Stimulated activated effector memory CD8-positive, alpha-beta T cell treated with anti-CD3 and anti-CD28 coated beads, Interleukin-12 subunit alpha, Interleukin-12 subunit beta, amount 100 ng/mL, for 72 hours (primary cell): ENCODE results near the gene LSP1.
A peak's percentile ranks its signal among the peaks of the same experiment; 100 is the strongest.
"Not testable (repeated sequence)": the region's sequence is repeated elsewhere in the genome, so short reads cannot be mapped to it uniquely, and the experiment has no call there.

Experiments used
- ATAC-seq: fragments of 150-1000 bp; cut with Tn5 transposase; 2 replicates; pipeline ENCODE4 v1.10.0; 2021
- DNase-seq, 2 donors: peaks; one replicate each; pipeline ENCODE4 v3.0.0; 2021 to 2022; ENCODE audit warnings: low spot score in 2 of 2
- H3K27ac Mint-ChIP-seq: one replicate; pipeline ENCODE4 v1.8.0; 2022; ENCODE audit warnings: mild to moderate bottlenecking, mixed read lengths
- H3K36me3 Mint-ChIP-seq: one replicate; pipeline ENCODE4 v1.8.0; 2022; ENCODE audit warnings: mild to moderate bottlenecking, mixed read lengths
- H3K4me1 Mint-ChIP-seq: one replicate; pipeline ENCODE4 v1.8.0; 2022; ENCODE audit warnings: mixed read lengths
- H3K4me3 Mint-ChIP-seq: one replicate; pipeline ENCODE4 v1.8.0; 2022; ENCODE audit warnings: mild to moderate bottlenecking, mixed read lengths
- H3K9me3 Mint-ChIP-seq: one replicate; pipeline ENCODE4 v1.8.0; 2022; ENCODE audit warnings: mixed read lengths

LSP1 gene

DNA sequence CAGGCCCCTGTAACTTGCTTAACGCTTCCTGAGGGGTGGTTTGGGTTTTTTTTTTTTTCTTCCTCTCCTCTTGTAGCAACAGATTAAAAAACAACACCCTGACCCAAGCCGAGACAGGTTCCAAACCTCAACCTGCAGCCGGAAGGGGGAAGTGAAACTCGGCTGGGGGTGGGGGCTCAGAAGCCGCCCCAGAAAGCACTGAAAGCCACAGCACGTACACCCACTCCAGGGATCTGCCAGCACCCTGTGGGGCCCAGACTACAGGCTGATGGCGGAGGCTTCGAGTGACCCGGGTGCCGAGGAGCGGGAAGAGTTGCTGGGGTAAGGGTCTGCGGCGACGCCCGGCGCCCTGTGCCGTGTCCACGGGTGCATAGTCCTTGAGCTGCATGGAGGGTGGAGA lies at the start of gene LSP1:
Gene LSP1, plus strand, starts transcription at position 208 of the 400 bp plus-strand sequence. Its CDS starts 61 bp downstream, at position 269.
- Mint-ChIP-seq H3K4me3 (peak within 1 kb of the TSS; percentile 99), H3K36me3 (no peaks in the 10 kb centered on the region), H3K4me1 (peaks cover 71% of the 10 kb centered on the region), H3K27ac (peak within 1 kb of the TSS; percentile 96), H3K9me3 (no peaks in the 10 kb centered on the region)
- DNase-seq (peak; percentile 62 to 91), ATAC-seq (peak; percentile 75)

- H3K4me3 Mint-ChIP-seq, result no peak overlapping the region
- no peaks in the 10 kb centered on the region for H3K36me3 Mint-ChIP-seq
- DNase-seq (no peak), ATAC-seq (no peak)
- H3K27ac Mint-ChIP-seq, result no peak overlapping the region
- no peaks in the 10 kb centered on the region for H3K9me3 Mint-ChIP-seq
- no peaks in the 10 kb centered on the region for H3K4me1 Mint-ChIP-seq
These were observed 49.6 kb upstream of the LSP1 start for GRCh38 chr11:1803246-1803645.

DNA sequence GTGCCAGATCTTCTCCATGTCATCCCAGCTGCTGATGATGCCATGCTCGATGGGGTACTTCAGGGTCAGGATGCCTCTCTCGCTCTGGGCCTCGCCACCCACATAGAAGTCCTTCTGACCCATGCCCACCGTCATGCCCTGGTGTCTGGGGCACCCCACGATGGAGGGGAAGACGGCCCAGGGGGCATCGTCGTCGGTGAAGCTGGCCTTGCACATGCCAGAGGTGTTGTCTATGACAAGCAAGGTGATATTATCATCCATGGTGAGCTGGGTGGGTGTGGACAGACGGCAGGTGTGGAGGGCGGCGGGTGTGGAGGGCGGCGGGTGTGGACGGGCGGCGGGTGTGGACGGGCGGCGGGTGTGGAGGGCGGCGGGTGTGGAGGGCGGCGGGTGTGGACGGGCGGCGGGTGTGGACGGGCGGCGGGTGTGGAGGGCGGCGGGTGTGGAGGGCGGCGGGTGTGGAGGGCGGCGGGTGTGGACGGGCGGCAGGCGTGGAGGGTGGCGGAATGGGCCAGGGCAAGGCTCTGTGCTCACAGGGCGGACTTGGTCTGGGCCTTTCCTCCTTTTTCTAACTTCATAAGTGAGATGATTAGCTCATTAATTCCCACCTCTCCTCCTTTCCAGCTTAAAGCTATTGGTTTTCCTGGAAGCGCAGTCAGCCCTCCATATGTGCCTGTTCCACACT lies 48.9 kb upstream of the LSP1 start:
- H3K36me3 Mint-ChIP-seq, DNase-seq, H3K4me1 Mint-ChIP-seq, ATAC-seq, H3K4me3 Mint-ChIP-seq, H3K9me3 Mint-ChIP-seq, H3K27ac Mint-ChIP-seq: not testable (repeated sequence)

- ATAC-seq, result no peak
- H3K4me3 Mint-ChIP-seq, result no peak overlapping the region
- H3K27ac Mint-ChIP-seq, result no peak overlapping the region
- H3K36me3 Mint-ChIP-seq, result no peaks in the 10 kb centered on the region
- DNase-seq, result no peak
- H3K4me1 Mint-ChIP-seq, result no peaks in the 10 kb centered on the region
- H3K9me3 Mint-ChIP-seq, result no peaks in the 10 kb centered on the region
These were observed 47.4 kb upstream of the LSP1 start for GRCh38 chr11:1805525-1805924.

- H3K27ac Mint-ChIP-seq, result no peak overlapping the region
- ATAC-seq, result no peak
- H3K9me3 Mint-ChIP-seq, result no peaks in the 10 kb centered on the region
- no peaks in the 10 kb centered on the region for H3K4me1 Mint-ChIP-seq
- H3K36me3 Mint-ChIP-seq, result no peaks in the 10 kb centered on the region
- DNase-seq, result no peak
- H3K4me3 Mint-ChIP-seq, result no peak overlapping the region
These were observed 45.5 kb upstream of the LSP1 start for GRCh38 chr11:1807264-1807995.

- Mint-ChIP-seq H3K4me3 (no peak overlapping the region), H3K4me1 (no peaks in the 10 kb centered on the region), H3K9me3 (no peaks in the 10 kb centered on the region), H3K36me3 (no peaks in the 10 kb centered on the region), H3K27ac (no peak overlapping the region)
- DNase-seq (no peak), ATAC-seq (no peak)
These were observed 42.1 kb upstream of the LSP1 start for GRCh38 chr11:1810761-1811160.

- Mint-ChIP-seq H3K4me1 (no peaks in the 10 kb centered on the region), H3K4me3 (no peak overlapping the region), H3K9me3 (no peaks in the 10 kb centered on the region), H3K27ac (no peak overlapping the region), H3K36me3 (no peaks in the 10 kb centered on the region)
- ATAC-seq (no peak), DNase-seq (no peak)
These were observed 40.6 kb upstream of the LSP1 start for GRCh38 chr11:1812274-1812673.

DNA sequence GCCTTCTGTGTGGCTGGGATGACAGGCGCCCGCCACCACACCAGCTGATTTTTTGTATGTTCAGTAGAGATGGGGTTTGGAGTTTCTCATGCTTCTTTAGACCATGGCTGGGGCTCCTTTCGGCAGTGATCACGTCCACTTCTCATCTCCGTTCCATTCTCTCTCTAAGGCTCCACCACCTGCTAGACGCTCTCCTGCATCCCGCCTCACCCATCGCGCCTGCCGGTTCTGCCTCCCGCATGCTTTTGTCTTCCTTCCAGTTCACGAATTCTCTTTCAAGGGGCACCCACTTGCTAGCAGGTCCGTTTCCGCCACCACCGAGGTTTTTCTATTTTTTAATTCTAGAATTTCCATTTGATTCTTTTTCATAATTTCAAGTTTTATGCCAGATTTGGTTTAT lies 40.1 kb upstream of the LSP1 start:
- DNase-seq (no peak), ATAC-seq (no peak)
- H3K4me3 Mint-ChIP-seq, result no peak overlapping the region
- no peaks in the 10 kb centered on the region for H3K4me1 Mint-ChIP-seq
- H3K9me3 Mint-ChIP-seq, result no peaks in the 10 kb centered on the region
- no peak overlapping the region for H3K27ac Mint-ChIP-seq
- no peaks in the 10 kb centered on the region for H3K36me3 Mint-ChIP-seq

DNA sequence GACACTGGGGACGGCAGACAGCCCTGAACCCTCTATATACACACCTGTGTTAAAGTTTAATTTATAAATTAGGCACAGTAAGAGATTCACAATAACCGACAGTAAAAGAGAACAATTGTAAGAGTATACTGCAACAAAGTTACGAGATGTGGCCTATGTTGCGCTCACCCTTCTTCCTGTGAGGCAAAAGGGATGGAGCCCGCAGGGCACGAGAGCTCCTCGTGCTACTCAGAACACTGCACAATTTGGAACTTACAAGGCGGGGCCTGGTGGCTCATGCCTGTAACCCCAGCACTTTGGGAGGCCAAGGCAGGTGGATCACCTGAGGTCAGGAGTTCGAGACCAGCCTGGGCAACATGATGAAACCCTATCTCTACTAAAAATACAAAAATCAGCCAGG lies 39.5 kb upstream of the LSP1 start:
- H3K4me3 Mint-ChIP-seq, H3K36me3 Mint-ChIP-seq, ATAC-seq, H3K4me1 Mint-ChIP-seq, H3K27ac Mint-ChIP-seq, H3K9me3 Mint-ChIP-seq, DNase-seq: not testable (repeated sequence)

GRCh38 chr11:1814691-1815090 lies 38.2 kb upstream of the LSP1 start:
- DNase-seq (no peak), ATAC-seq (no peak)
- H3K9me3 Mint-ChIP-seq, result no peaks in the 10 kb centered on the region
- no peak overlapping the region for H3K27ac Mint-ChIP-seq
- H3K4me1 Mint-ChIP-seq, result no peaks in the 10 kb centered on the region
- no peaks in the 10 kb centered on the region for H3K36me3 Mint-ChIP-seq
- H3K4me3 Mint-ChIP-seq, result no peak overlapping the region

GRCh38 chr11:1815311-1815710 lies 37.6 kb upstream of the LSP1 start:
- no peaks in the 10 kb centered on the region for H3K4me1 Mint-ChIP-seq
- no peaks in the 10 kb centered on the region for H3K36me3 Mint-ChIP-seq
- DNase-seq (no peak), ATAC-seq (no peak)
- no peak overlapping the region for H3K27ac Mint-ChIP-seq
- no peak overlapping the region for H3K4me3 Mint-ChIP-seq
- H3K9me3 Mint-ChIP-seq, result no peaks in the 10 kb centered on the region

DNA sequence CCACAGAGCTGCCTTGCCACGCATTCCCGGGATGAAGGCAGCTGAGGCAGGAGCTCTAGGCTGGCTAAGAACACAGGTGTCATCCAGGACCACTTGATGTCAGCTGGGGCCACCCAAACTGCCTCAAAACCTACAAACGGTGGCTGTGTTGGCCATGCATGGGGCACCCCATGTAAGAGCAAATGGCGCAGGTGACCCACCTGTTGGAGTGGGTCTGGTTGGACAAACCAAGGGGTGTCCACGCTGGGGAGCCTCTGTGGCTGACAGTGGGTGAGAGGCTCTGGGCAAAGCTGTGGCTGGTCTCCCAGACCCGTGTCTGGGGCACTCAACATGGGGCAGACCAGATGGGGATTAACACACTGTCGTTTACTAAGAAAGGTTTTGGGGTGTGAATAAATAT lies 37.1 kb upstream of the LSP1 start:
- H3K9me3 Mint-ChIP-seq, result no peaks in the 10 kb centered on the region
- no peak overlapping the region for H3K27ac Mint-ChIP-seq
- ATAC-seq (no peak), DNase-seq (no peak)
- H3K36me3 Mint-ChIP-seq, result no peaks in the 10 kb centered on the region
- H3K4me1 Mint-ChIP-seq, result no peaks in the 10 kb centered on the region
- no peak overlapping the region for H3K4me3 Mint-ChIP-seq

GRCh38 chr11:1817000-1817399 lies 35.9 kb upstream of the LSP1 start:
- H3K27ac Mint-ChIP-seq, result no peak overlapping the region
- no peaks in the 10 kb centered on the region for H3K9me3 Mint-ChIP-seq
- no peaks in the 10 kb centered on the region for H3K36me3 Mint-ChIP-seq
- DNase-seq (no peak), ATAC-seq (no peak)
- no peaks in the 10 kb centered on the region for H3K4me1 Mint-ChIP-seq
- H3K4me3 Mint-ChIP-seq, result no peak overlapping the region

DNA sequence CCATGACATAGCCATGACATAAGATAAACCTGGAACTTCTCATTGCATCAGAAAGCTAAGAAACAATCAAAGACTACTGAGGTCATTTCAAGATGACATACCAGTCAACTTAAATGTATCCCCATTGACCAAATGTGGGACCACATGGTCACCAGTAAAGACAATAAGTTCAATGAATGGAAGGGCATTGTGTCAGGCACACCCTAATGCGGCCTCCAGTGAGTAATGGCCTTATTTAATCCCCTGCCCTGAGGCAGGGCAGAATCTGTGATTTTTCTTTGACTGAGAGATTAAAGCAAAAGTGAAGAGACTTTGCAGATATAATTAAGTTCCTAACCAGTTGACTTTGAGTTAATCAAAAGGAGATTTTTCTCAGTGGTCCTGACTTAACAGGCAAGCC lies 35.4 kb upstream of the LSP1 start:
- ATAC-seq, result no peak
- DNase-seq, result no peak
- Mint-ChIP-seq H3K4me3 (no peak overlapping the region), H3K36me3 (no peaks in the 10 kb centered on the region), H3K27ac (no peak overlapping the region), H3K4me1 (no peaks in the 10 kb centered on the region), H3K9me3 (no peaks in the 10 kb centered on the region)

DNA sequence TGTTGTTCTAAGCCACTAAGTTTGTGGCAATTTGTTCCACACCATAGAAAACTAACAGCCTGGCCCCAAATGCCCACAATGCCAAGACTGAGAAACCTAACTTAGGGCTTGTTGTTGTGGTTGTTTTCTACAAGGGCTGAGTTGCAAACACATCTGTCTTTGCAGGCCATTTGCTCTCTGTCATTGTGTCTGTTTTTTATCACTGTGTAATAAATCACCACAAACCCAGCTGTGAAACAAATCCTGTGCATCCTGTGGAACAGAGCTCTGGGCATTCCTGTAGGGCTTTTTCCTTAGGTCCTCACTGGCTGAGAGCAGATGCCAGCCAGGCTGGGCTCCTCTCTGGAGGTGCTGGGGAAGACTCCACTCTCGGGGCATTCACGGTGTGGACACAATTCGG lies 33.8 kb upstream of the LSP1 start:
- Mint-ChIP-seq H3K4me3 (no peak overlapping the region), H3K36me3 (no peaks in the 10 kb centered on the region), H3K27ac (peak overlapping the region; percentile 72), H3K9me3 (no peaks in the 10 kb centered on the region), H3K4me1 (no peaks in the 10 kb centered on the region)
- no peak for ATAC-seq
- DNase-seq, result no peak
